HG03457 (cell line): ENCODE results near the gene ANKS1A.
"Not testable (repeated sequence)": the region's sequence is repeated elsewhere in the genome, so short reads cannot be mapped to it uniquely, and the experiment has no call there.

Source experiments
- ATAC-seq: cut with Tn5 transposase; IDR thresholded peaks from one replicate; pipeline ENCODE4 v1.9.1; 2021; ENCODE audit warnings: moderate number of reproducible peaks; ENCODE audit not compliant: unreplicated experiment

ANKS1A gene, protein sequence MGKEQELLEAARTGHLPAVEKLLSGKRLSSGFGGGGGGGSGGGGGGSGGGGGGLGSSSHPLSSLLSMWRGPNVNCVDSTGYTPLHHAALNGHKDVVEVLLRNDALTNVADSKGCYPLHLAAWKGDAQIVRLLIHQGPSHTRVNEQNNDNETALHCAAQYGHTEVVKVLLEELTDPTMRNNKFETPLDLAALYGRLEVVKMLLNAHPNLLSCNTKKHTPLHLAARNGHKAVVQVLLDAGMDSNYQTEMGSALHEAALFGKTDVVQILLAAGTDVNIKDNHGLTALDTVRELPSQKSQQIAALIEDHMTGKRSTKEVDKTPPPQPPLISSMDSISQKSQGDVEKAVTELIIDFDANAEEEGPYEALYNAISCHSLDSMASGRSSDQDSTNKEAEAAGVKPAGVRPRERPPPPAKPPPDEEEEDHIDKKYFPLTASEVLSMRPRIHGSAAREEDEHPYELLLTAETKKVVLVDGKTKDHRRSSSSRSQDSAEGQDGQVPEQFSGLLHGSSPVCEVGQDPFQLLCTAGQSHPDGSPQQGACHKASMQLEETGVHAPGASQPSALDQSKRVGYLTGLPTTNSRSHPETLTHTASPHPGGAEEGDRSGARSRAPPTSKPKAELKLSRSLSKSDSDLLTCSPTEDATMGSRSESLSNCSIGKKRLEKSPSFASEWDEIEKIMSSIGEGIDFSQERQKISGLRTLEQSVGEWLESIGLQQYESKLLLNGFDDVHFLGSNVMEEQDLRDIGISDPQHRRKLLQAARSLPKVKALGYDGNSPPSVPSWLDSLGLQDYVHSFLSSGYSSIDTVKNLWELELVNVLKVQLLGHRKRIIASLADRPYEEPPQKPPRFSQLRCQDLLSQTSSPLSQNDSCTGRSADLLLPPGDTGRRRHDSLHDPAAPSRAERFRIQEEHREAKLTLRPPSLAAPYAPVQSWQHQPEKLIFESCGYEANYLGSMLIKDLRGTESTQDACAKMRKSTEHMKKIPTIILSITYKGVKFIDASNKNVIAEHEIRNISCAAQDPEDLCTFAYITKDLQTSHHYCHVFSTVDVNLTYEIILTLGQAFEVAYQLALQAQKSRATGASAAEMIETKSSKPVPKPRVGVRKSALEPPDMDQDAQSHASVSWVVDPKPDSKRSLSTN

GRCh38 chr6:34888874-34889555 is at the start of gene ANKS1A:
TSS of gene ANKS1A (plus strand) at chr6:34889255. CDS start at chr6:34889403, 148 bp downstream.
- no peak for ATAC-seq

- ATAC-seq = no peak
Measured at GRCh38 chr6:34839666-34840352, 49.2 kb upstream of the ANKS1A start.

- ATAC-seq = not testable (repeated sequence)
Measured at GRCh38 chr6:34849066-34849465, 40.0 kb upstream of the ANKS1A start.

GRCh38 chr6:34851361-34851760 is 37.7 kb upstream of the ANKS1A start:
- no peak for ATAC-seq

GRCh38 chr6:34852406-34853085 is 36.5 kb upstream of the ANKS1A start:
- no peak for ATAC-seq

- no peak for ATAC-seq
Measured at GRCh38 chr6:34855463-34855862, 33.6 kb upstream of the ANKS1A start.

DNA sequence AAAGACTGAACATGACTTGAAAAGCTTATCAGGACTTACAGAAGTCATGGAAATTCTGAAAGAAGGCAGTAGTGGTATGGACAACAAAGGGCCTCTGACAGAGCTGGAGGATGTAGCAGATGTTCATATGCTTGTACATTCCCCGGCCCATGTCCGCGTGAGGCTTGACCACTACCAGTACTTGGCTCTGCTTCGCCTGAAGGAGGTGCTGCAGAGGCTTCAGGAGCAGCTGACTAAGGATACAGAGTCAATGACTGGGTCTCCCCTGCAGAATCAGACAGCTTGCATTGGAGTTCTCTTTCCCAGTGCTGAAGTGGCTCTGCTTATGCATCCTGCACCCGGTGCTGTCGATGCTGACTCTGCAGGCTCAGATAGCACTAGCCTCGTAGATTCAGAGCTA is 30.4 kb upstream of the ANKS1A start:
- no peak for ATAC-seq

- no peak for ATAC-seq
Measured at GRCh38 chr6:34859951-34860350, 29.1 kb upstream of the ANKS1A start.

DNA sequence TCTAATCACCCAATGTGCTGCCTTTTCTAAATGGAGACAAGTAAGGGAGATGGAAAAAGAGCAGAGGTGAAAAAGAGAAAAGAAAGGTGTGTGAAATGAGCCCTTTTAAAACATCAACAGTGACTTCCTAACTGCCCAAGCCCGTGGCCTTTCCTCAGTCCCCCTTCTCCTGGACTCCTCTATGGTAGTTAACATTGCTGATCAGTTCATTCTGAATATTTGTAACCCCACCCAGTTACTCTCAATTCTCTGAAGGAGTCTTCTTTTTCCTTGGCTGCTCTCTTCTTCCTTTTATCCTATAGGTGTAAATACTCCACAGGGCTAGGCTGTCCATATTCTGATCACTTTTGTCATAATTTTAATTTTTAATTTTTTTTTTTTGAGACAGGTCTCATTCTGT is 28.3 kb upstream of the ANKS1A start:
- ATAC-seq = no peak

DNA sequence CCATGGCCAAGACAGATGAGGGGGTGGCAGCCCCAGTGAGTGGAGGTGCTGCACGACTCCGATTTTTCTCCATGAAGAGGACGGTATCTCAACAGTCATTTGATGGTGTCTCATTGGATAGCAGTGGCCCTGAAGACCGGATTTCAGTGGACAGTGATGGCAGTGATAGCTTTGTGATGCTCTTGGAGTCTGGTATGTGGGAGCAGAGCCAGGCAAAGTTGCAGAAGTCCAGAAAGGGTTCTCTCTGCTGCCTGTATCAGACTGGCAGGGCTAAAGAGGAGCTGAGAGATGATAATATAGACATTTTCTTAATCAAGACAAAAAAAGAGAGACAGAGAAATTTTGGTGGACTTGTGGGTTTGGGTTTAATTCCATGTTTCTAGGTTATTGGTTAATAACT is 25.0 kb upstream of the ANKS1A start:
- ATAC-seq = no peak

DNA sequence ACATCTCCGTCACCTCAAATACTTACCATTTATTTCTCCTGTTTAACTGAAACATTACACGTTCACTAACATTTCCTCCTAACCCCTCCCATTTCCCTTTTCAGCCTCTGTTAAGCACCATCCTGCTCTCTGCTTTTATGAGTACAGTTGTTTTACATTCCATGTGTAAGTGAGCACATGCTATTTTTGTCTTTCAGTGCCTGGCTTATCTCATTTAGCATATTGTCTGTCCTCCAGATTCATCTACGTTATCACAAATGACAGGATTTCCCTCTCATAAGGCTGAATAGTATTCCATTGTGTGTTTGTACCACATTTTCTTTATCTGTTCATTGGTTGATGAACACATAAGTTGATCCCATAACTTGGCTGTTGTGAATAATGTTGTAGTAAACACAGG is 23.9 kb upstream of the ANKS1A start:
- no peak for ATAC-seq

DNA sequence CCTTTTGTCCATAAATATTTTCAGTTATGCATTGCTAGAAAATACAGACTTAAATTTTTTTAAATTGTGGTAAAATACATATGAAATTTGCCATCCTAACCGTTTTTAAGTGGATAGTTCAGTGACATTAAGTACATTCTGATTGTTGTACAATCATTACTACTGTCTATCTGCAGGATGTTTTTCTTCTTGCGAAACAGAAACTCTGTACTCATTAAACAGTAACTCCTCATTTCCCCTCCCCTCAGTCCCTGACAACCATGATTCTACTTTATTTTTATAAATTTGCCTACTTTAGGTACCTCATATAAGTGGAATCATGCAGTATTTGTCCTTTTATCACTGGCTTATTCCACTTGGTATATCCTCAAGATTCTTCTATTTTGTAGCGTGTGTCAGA is 22.5 kb upstream of the ANKS1A start:
- no peak for ATAC-seq

GRCh38 chr6:34867484-34867883 is 21.6 kb upstream of the ANKS1A start:
- ATAC-seq = no peak

GRCh38 chr6:34871853-34872252 is 17.2 kb upstream of the ANKS1A start:
- no peak for ATAC-seq

GRCh38 chr6:34872332-34872731 is 16.7 kb upstream of the ANKS1A start:
- no peak for ATAC-seq

- no peak for ATAC-seq
Measured at GRCh38 chr6:34875292-34876213, 13.5 kb upstream of the ANKS1A start.

DNA sequence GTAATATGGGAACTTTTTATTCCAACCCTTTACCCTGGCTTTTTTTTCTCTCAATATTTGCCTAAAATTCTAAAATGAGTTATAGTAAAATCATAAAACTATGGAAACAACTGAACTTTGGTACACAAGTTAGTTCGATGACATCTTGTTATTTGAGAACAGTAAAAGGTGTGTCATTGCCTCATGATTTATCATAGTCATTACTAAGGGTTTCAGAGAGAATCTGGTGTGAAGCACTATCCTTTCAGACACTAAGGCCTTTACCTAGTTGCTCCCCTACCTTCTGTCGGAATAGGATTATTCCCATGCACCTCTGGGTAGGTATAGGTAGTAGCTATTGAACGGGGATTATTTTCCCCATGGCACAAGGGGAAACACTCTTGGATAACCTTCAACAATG is 12.6 kb upstream of the ANKS1A start:
- ATAC-seq = no peak

- ATAC-seq = no peak
Measured at GRCh38 chr6:34877259-34877658, 11.8 kb upstream of the ANKS1A start.
